Mesenchymal stem cell (in vitro differentiated cells and primary cell): ENCODE results near the gene NDUFB11.

ENCODE experiments used
- DNase-seq: peaks from one replicate; pipeline ENCODE4 v3.0.0-alpha.2; 2013
- H2AFZ ChIP-seq: one replicate; pipeline ENCODE4 v1.6.1; 2013; ENCODE audit warnings: low read depth, mild to moderate bottlenecking, control low read depth, inconsistent platforms, low read length, moderate library complexity
- H2AK5ac ChIP-seq: 2 replicates; pipeline ENCODE4 v1.6.1; 2013; ENCODE audit warnings: low read length, moderate library complexity, mild to moderate bottlenecking, inconsistent platforms; ENCODE audit not compliant: severe bottlenecking
- H2BK120ac ChIP-seq: one replicate; pipeline ENCODE4 v1.6.1; 2013; ENCODE audit warnings: low read depth, mild to moderate bottlenecking, inconsistent platforms, low read length, moderate library complexity
- H2BK12ac ChIP-seq, 2 experiments: one replicate each; pipeline ENCODE4 v1.6.1; 2013; ENCODE audit warnings: inconsistent platforms in 2 of 2, low read length in 2 of 2, mild to moderate bottlenecking in 2 of 2, moderate library complexity in 2 of 2, control low read depth in 1 of 2
- H2BK15ac ChIP-seq: one replicate; pipeline ENCODE4 v1.6.1; 2013; ENCODE audit warnings: mild to moderate bottlenecking, low read depth, inconsistent platforms; ENCODE audit not compliant: poor library complexity, severe bottlenecking
- H2BK5ac ChIP-seq: 2 replicates; pipeline ENCODE4 v1.6.1; 2013; ENCODE audit warnings: low read depth, mild to moderate bottlenecking, low read length, control low read depth, inconsistent platforms; ENCODE audit not compliant: poor library complexity, severe bottlenecking
- H3K14ac ChIP-seq, 2 experiments: one replicate each; pipeline ENCODE4 v1.6.1; 2013; ENCODE audit warnings: inconsistent platforms in 2 of 2, low read length in 2 of 2, control low read depth in 1 of 2, mild to moderate bottlenecking in 1 of 2, moderate library complexity in 1 of 2
- H3K18ac ChIP-seq, 2 experiments: one replicate each; pipeline ENCODE4 v1.6.1; 2013; ENCODE audit warnings: inconsistent platforms in 2 of 2, low read length in 2 of 2, control low read depth in 1 of 2, low read depth in 1 of 2, mild to moderate bottlenecking in 1 of 2
- H3K23ac ChIP-seq, 2 experiments: one replicate each; pipeline ENCODE4 v1.6.1; 2013; ENCODE audit warnings: inconsistent platforms in 2 of 2, low read length in 2 of 2, mild to moderate bottlenecking in 2 of 2, moderate library complexity in 2 of 2, control low read depth in 1 of 2
- H3K27ac ChIP-seq: 2 replicates; pipeline ENCODE4 v1.5.1; 2013; ENCODE audit warnings: mild to moderate bottlenecking, moderate library complexity, low read length, control low read depth, inconsistent platforms; ENCODE audit not compliant: poor library complexity, severe bottlenecking
- H3K27me3 ChIP-seq, 2 experiments: 2 replicates each; pipeline versions ENCODE4 v1.6.1 to v1.7.0; 2013; ENCODE audit warnings: low read length in 2 of 2, mild to moderate bottlenecking in 2 of 2, moderate library complexity in 2 of 2, control low read depth in 1 of 2, inconsistent platforms in 1 of 2; ENCODE audit not compliant: control insufficient read depth in 1 of 2, insufficient read depth in 1 of 2
- H3K36me3 ChIP-seq, 2 experiments: 2 replicates each; pipeline versions ENCODE4 v1.6.1 to v1.7.0; 2013; ENCODE audit warnings: low read length in 2 of 2, control low read depth in 1 of 2, inconsistent platforms in 1 of 2, low read depth in 1 of 2, mild to moderate bottlenecking in 1 of 2; ENCODE audit not compliant: insufficient read depth in 2 of 2, control insufficient read depth in 1 of 2
- H3K4ac ChIP-seq, 2 experiments: one replicate each; pipeline ENCODE4 v1.6.1; 2013; ENCODE audit warnings: inconsistent platforms in 2 of 2, low read length in 2 of 2, mild to moderate bottlenecking in 2 of 2, moderate library complexity in 2 of 2, control low read depth in 1 of 2, low read depth in 1 of 2
- H3K4me1 ChIP-seq: 2 replicates; pipeline ENCODE4 v1.6.1; 2013; ENCODE audit warnings: low read depth, low read length, control low read depth; ENCODE audit not compliant: control insufficient read depth, insufficient read depth
- H3K4me2 ChIP-seq: 2 replicates; pipeline ENCODE4 v1.6.1; 2013; ENCODE audit warnings: low read length, mild to moderate bottlenecking, inconsistent platforms; ENCODE audit not compliant: poor library complexity, severe bottlenecking
- H3K4me3 ChIP-seq, 2 experiments: 2 replicates each; pipeline versions ENCODE4 v1.5.1 to v1.7.0; 2013; ENCODE audit warnings: low read length in 2 of 2, mild to moderate bottlenecking in 2 of 2, control low read depth in 1 of 2, low read depth in 1 of 2; ENCODE audit not compliant: insufficient read depth in 1 of 2
- H3K79me1 ChIP-seq: replicated peaks from 2 replicates; pipeline ENCODE4 v1.6.1; 2013; ENCODE audit warnings: mild to moderate bottlenecking, control low read depth, low read length, inconsistent platforms; ENCODE audit not compliant: poor library complexity, severe bottlenecking
- H3K9ac ChIP-seq: 2 replicates; pipeline ENCODE4 v1.7.0; 2013; ENCODE audit warnings: mild to moderate bottlenecking, low read length, moderate library complexity
- H3K9me3 ChIP-seq: 2 replicates; pipeline ENCODE4 v1.7.0; 2013; ENCODE audit warnings: mild to moderate bottlenecking, low read length; ENCODE audit not compliant: control insufficient read depth
- H4K8ac ChIP-seq: one replicate; pipeline ENCODE4 v1.6.1; 2013; ENCODE audit warnings: inconsistent platforms, mild to moderate bottlenecking, low read length, moderate library complexity
- H4K91ac ChIP-seq: one replicate; pipeline ENCODE4 v1.6.1; 2013; ENCODE audit warnings: mild to moderate bottlenecking, low read length, inconsistent platforms
- WGBS: methylation state at CpG from one replicate; pipeline ENCODE4 v1.1.7; 2013; ENCODE audit warnings: mixed read lengths; 5-methylcytosine and 5-hydroxymethylcytosine counted together

Gene NDUFB11

DNA sequence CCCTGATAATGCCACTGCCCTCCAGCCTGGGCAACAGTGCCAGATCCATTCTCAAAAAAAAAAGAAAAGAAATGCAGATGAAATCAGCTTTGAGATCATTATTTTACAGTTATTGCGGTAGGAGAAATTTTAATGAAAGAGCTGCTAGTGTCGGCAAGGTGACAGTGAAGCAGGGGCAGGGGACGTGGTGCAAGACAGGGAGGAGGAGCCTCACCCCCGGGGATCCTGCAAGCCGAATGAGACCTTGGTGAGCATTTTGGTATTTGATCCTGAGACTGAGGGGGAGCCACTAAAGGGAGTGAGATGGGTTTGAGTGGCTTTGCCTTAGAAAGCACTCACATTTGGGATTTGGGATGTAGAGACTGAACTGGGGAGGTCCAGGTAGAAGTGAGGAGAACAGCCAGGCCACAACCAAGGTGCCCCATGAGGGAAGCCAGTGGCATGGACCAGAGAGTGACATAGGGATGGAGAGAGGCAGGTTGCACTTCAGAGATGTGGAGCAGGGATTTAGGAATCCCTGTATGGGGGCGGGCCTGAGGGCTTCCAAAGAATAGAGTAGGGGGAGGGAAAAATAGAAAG is 24.1 kb upstream of the NDUFB11 start:
- no peak overlapping the region for H2AFZ ChIP-seq
- peaks cover 37% of the 10 kb centered on the region for H3K79me1 ChIP-seq
- H3K4me1 ChIP-seq, result peaks cover 1% of the 10 kb centered on the region
- H4K91ac ChIP-seq, result no peak overlapping the region
- H3K23ac ChIP-seq, result no peak overlapping the region
- 92% methylated on average over 5 of the region's 6 CpGs for WGBS
- no peak overlapping the region for H2BK5ac ChIP-seq
- no peak overlapping the region for H3K4me2 ChIP-seq
- no peak overlapping the region for H2BK120ac ChIP-seq
- DNase-seq, result no peak
- no peak overlapping the region for H3K4ac ChIP-seq
- H3K27me3 ChIP-seq, result peaks cover 0 to 21% of the 10 kb centered on the region in 2 experiments
- H3K9me3 ChIP-seq, result no peaks in the 10 kb centered on the region
- H3K9ac ChIP-seq, result no peak overlapping the region
- H3K36me3 ChIP-seq, result peaks cover 29 to 46% of the 10 kb centered on the region in 2 experiments
- H3K14ac ChIP-seq, result no peak overlapping the region
- H3K4me3 ChIP-seq, result no peak overlapping the region
- H3K18ac ChIP-seq, result no peak overlapping the region
- H4K8ac ChIP-seq, result no peak overlapping the region
- H3K27ac ChIP-seq, result no peak overlapping the region
- no peak overlapping the region for H2BK12ac ChIP-seq
- H2BK15ac ChIP-seq, result no peak overlapping the region
- H2AK5ac ChIP-seq, result no peak overlapping the region

DNA sequence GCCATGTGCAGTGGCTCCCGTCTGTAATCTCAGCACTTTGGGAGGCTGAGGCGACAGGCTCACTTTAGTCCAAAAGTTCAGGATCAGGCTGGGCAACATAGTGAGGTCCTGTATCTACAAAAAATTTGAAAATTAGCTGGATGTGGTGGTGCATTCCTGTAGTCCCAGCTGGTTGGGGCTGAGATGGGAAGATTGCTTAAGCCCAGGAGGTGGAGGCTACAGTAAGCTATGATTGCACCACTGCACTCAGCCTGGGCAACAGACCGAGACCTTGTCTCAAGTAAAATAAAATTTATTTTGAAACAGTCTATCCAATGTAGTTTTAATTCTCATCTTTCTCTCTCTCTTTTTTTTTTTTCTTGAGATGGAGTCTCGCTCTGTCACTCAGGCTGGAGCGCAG is 21.6 kb upstream of the NDUFB11 start:
- Histone ChIP-seq H3K4me1 (peaks cover 1% of the 10 kb centered on the region), H3K4me2 (no peak overlapping the region), H3K18ac (no peak overlapping the region), H2BK12ac (no peak overlapping the region), H2AK5ac (no peak overlapping the region), H2BK120ac (no peak overlapping the region), H3K9me3 (no peaks in the 10 kb centered on the region), H2BK5ac (no peak overlapping the region), H3K23ac (no peak overlapping the region), H3K36me3 (peaks cover 11 to 21% of the 10 kb centered on the region in 2 experiments), H3K4me3 (no peak overlapping the region), H4K91ac (no peak overlapping the region), H3K4ac (no peak overlapping the region), H3K14ac (no peak overlapping the region), H3K79me1 (peaks cover 19% of the 10 kb centered on the region), H2BK15ac (no peak overlapping the region), H4K8ac (no peak overlapping the region), H3K9ac (no peak overlapping the region), H3K27me3 (peaks cover 0 to 17% of the 10 kb centered on the region in 2 experiments), H2AFZ (no peak overlapping the region), H3K27ac (no peak overlapping the region)
- WGBS, result 100% methylated on average over 2 of the region's 5 CpGs
- peak; percentile 18 for DNase-seq

DNA sequence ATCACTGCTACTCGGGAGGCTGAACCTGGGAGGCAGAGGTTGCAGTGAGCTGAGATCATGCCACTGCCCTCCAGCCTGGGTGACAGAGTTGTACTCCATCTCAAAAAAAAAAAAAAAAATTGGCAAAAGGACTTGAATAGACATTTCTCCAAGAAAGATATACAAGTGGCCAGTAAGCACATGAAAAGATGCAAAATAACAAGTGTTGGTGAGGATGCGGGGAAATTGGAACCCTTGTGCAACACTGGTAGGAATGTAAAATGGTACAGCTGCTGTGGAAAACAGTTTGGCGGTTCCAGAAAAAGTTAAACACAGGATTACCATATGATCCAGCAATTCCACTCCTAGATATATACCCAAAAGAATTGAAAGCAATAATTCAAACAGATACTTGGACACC is 19.9 kb upstream of the NDUFB11 start:
- 100% methylated on average over 2 of the region's 3 CpGs for WGBS
- H3K36me3 ChIP-seq, result peaks cover 4 to 8% of the 10 kb centered on the region in 2 experiments
- peaks cover 0 to 13% of the 10 kb centered on the region in 2 experiments for H3K27me3 ChIP-seq

DNA sequence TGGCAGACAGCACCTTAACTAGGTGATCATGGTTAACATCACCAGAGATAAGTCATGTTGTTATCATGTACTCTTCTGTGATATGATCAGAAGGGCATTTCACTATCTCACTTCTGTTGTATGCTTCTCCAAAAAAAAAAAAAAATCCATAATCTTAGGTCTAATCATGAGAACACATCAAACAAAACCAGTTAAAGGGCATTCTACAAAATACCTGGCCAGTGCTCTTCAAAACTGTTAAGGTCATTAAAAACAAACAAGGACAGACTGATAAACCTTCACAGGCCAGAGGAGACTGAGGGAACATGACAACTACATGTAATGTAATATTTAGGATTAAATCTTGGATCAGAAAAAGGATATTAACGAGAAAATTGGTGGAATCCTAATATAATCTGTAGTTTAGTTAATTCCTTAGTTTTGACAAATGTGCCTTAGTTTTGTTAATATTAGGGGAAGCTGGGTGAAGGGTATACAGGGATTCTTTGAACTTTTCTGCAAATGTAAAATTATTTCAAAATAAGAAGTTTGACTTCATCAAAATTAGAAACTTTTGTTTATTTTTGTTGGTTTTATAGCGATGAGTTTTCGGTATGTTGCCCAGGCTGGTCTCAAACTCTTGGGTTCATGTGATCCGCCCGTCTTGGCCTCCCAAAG is 18.6 kb upstream of the NDUFB11 start:
- Histone ChIP-seq H2BK12ac (no peak overlapping the region), H3K18ac (no peak overlapping the region), H2AFZ (no peak overlapping the region), H3K4me3 (no peak overlapping the region), H3K14ac (no peak overlapping the region), H3K27me3 (peaks cover 0 to 6% of the 10 kb centered on the region in 2 experiments), H3K9me3 (no peaks in the 10 kb centered on the region), H3K23ac (no peak overlapping the region), H3K27ac (no peak overlapping the region), H3K4ac (no peak overlapping the region), H3K79me1 (no peaks in the 10 kb centered on the region), H2AK5ac (no peak overlapping the region), H2BK5ac (no peak overlapping the region), H3K9ac (no peak overlapping the region), H2BK120ac (no peak overlapping the region), H3K4me1 (peaks cover 1% of the 10 kb centered on the region), H4K8ac (no peak overlapping the region), H4K91ac (no peak overlapping the region), H3K4me2 (no peak overlapping the region), H2BK15ac (no peak overlapping the region), H3K36me3 (peaks cover 3 to 5% of the 10 kb centered on the region in 2 experiments)
- no peak for DNase-seq
- 96% methylated on average over 5 of the region's 5 CpGs for WGBS

More for the DNA sequence above, 19.9 kb upstream of the NDUFB11 start:
- H3K9me3 ChIP-seq, result no peaks in the 10 kb centered on the region
- H3K79me1 ChIP-seq, result peaks cover 6% of the 10 kb centered on the region
- H2BK15ac ChIP-seq, result no peak overlapping the region
- no peak overlapping the region for H4K8ac ChIP-seq
- H2AFZ ChIP-seq, result no peak overlapping the region
- DNase-seq, result no peak
- no peak overlapping the region for H4K91ac ChIP-seq
- H3K4me1 ChIP-seq, result peaks cover 1% of the 10 kb centered on the region
- H3K4me2 ChIP-seq, result no peak overlapping the region
- no peak overlapping the region for H3K18ac ChIP-seq
- H2BK12ac ChIP-seq, result no peak overlapping the region
- H3K23ac ChIP-seq, result no peak overlapping the region
- H3K14ac ChIP-seq, result no peak overlapping the region
- no peak overlapping the region for H3K9ac ChIP-seq
- no peak overlapping the region for H3K4me3 ChIP-seq
- H3K4ac ChIP-seq, result no peak overlapping the region
- H2BK120ac ChIP-seq, result no peak overlapping the region
- no peak overlapping the region for H3K27ac ChIP-seq
- no peak overlapping the region for H2BK5ac ChIP-seq
- H2AK5ac ChIP-seq, result no peak overlapping the region
